ENCODE results near the gene PCDHGB6.
"Not testable (repeated sequence)": the region's sequence is repeated elsewhere in the genome, so short reads cannot be mapped to it uniquely, and the experiment has no call there.

PCDHGB6 gene

GRCh38 chr5:141394401-141395187, 13.2 kb upstream of the PCDHGB6 start:
- peaks cover 86% of the 10 kb centered on the region for H3K9me3 ChIP-seq (ENCODE audit: insufficient read depth, low read depth, low read length)
- H3K27me3 ChIP-seq (ENCODE audit: insufficient read depth, low read length); H3K27ac ChIP-seq (ENCODE audit: low read length); H3K9ac ChIP-seq (ENCODE audit: low read depth, low read length); H3K4me1 ChIP-seq (ENCODE audit: insufficient read depth, low read length); H3K36me3 ChIP-seq (ENCODE audit: insufficient read depth, low read depth, low read length); H3K4me3 ChIP-seq (ENCODE audit: low read length): not testable (repeated sequence)

GRCh38 chr5:141397756-141398551, 9.9 kb upstream of the PCDHGB6 start, which contains the start of gene PCDHGB5:
TSS of gene PCDHGB5 (plus strand) at chr5:141397947. CDS start at chr5:141398128, 181 bp downstream.
- not testable (repeated sequence) for H3K27ac ChIP-seq (ENCODE audit: low read length); H3K4me1 ChIP-seq (ENCODE audit: insufficient read depth, low read length); H3K4me3 ChIP-seq (ENCODE audit: low read length); H3K27me3 ChIP-seq (ENCODE audit: insufficient read depth, low read length); H3K36me3 ChIP-seq (ENCODE audit: insufficient read depth, low read depth, low read length); H3K9ac ChIP-seq (ENCODE audit: low read depth, low read length)
- peaks cover 79% of the 10 kb centered on the region for H3K9me3 ChIP-seq (ENCODE audit: insufficient read depth, low read depth, low read length)

GRCh38 chr5:141398608-141399007, 9.2 kb upstream of the PCDHGB6 start:
- Histone ChIP-seq H3K27ac (ENCODE audit: low read length) (no peak overlapping the region), H3K9me3 (ENCODE audit: insufficient read depth, low read depth, low read length) (peaks cover 74% of the 10 kb centered on the region), H3K9ac (ENCODE audit: low read depth, low read length) (no peak overlapping the region), H3K4me3 (ENCODE audit: low read length) (no peak overlapping the region), H3K36me3 (ENCODE audit: insufficient read depth, low read depth, low read length) (no peaks in the 10 kb centered on the region), H3K4me1 (ENCODE audit: insufficient read depth, low read length) (no peaks in the 10 kb centered on the region), H3K27me3 (ENCODE audit: insufficient read depth, low read length) (no peaks in the 10 kb centered on the region)

- no peaks in the 10 kb centered on the region for H3K36me3 ChIP-seq (ENCODE audit: insufficient read depth, low read depth, low read length)
- no peak overlapping the region for H3K27ac ChIP-seq (ENCODE audit: low read length)
- H3K9ac ChIP-seq (ENCODE audit: low read depth, low read length) = no peak overlapping the region
- H3K27me3 ChIP-seq (ENCODE audit: insufficient read depth, low read length) = no peaks in the 10 kb centered on the region
- H3K4me3 ChIP-seq (ENCODE audit: low read length) = no peak overlapping the region
- no peaks in the 10 kb centered on the region for H3K4me1 ChIP-seq (ENCODE audit: insufficient read depth, low read length)
- H3K9me3 ChIP-seq (ENCODE audit: insufficient read depth, low read depth, low read length) = peaks cover 65% of the 10 kb centered on the region
Observed at GRCh38 chr5:141399555-141400258, 8.1 kb upstream of the PCDHGB6 start.

GRCh38 chr5:141402553-141403243, 5.1 kb upstream of the PCDHGB6 start, which contains the start of gene PCDHGA9:
TSS of gene PCDHGA9 (plus strand) at chr5:141402778. CDS start at chr5:141402953, 175 bp downstream.
- H3K27ac ChIP-seq (ENCODE audit: low read length) = no peak within 1 kb of the TSS
- H3K9ac ChIP-seq (ENCODE audit: low read depth, low read length) = no peak within 1 kb of the TSS
- H3K36me3 ChIP-seq (ENCODE audit: insufficient read depth, low read depth, low read length) = no peaks in the 10 kb centered on the region
- H3K4me1 ChIP-seq (ENCODE audit: insufficient read depth, low read length) = no peaks in the 10 kb centered on the region
- no peaks in the 10 kb centered on the region for H3K27me3 ChIP-seq (ENCODE audit: insufficient read depth, low read length)
- H3K4me3 ChIP-seq (ENCODE audit: low read length) = no peak within 1 kb of the TSS
- H3K9me3 ChIP-seq (ENCODE audit: insufficient read depth, low read depth, low read length) = peaks cover 38% of the 10 kb centered on the region

GRCh38 chr5:141403387-141403786, 4.4 kb upstream of the PCDHGB6 start:
- Histone ChIP-seq H3K4me1 (ENCODE audit: insufficient read depth, low read length) (no peaks in the 10 kb centered on the region), H3K9ac (ENCODE audit: low read depth, low read length) (no peak overlapping the region), H3K4me3 (ENCODE audit: low read length) (no peak overlapping the region), H3K27me3 (ENCODE audit: insufficient read depth, low read length) (peaks cover under 1% of the 10 kb centered on the region; the same call in 1 of the 2 replicates), H3K27ac (ENCODE audit: low read length) (no peak overlapping the region), H3K36me3 (ENCODE audit: insufficient read depth, low read depth, low read length) (no peaks in the 10 kb centered on the region), H3K9me3 (ENCODE audit: insufficient read depth, low read depth, low read length) (peaks cover 37% of the 10 kb centered on the region)

- Histone ChIP-seq H3K9me3 (ENCODE audit: insufficient read depth, low read depth, low read length) (peaks cover 27% of the 10 kb centered on the region), H3K27me3 (ENCODE audit: insufficient read depth, low read length) (peaks cover 12% of the 10 kb centered on the region), H3K36me3 (ENCODE audit: insufficient read depth, low read depth, low read length) (no peaks in the 10 kb centered on the region), H3K9ac (ENCODE audit: low read depth, low read length) (no peak overlapping the region), H3K27ac (ENCODE audit: low read length) (no peak overlapping the region), H3K4me3 (ENCODE audit: low read length) (no peak overlapping the region), H3K4me1 (ENCODE audit: insufficient read depth, low read length) (no peaks in the 10 kb centered on the region)
Observed at GRCh38 chr5:141409598-141410306, 1.9 kb downstream of the PCDHGB6 start.

- Histone ChIP-seq H3K4me1 (ENCODE audit: insufficient read depth, low read length) (no peaks in the 10 kb centered on the region), H3K27me3 (ENCODE audit: insufficient read depth, low read length) (peaks cover 12% of the 10 kb centered on the region), H3K9ac (ENCODE audit: low read depth, low read length) (no peak overlapping the region), H3K9me3 (ENCODE audit: insufficient read depth, low read depth, low read length) (peaks cover 27% of the 10 kb centered on the region), H3K4me3 (ENCODE audit: low read length) (no peak overlapping the region), H3K36me3 (ENCODE audit: insufficient read depth, low read depth, low read length) (no peaks in the 10 kb centered on the region), H3K27ac (ENCODE audit: low read length) (no peak overlapping the region)
Observed at GRCh38 chr5:141411575-141411974, 3.8 kb downstream of the PCDHGB6 start.

- Histone ChIP-seq H3K4me1 (ENCODE audit: insufficient read depth, low read length) (no peaks in the 10 kb centered on the region), H3K9me3 (ENCODE audit: insufficient read depth, low read depth, low read length) (peaks cover 27% of the 10 kb centered on the region), H3K4me3 (ENCODE audit: low read length) (peak within 1 kb of the TSS; percentile 78; the same call in 1 of the 2 replicates), H3K27ac (ENCODE audit: low read length) (no peak within 1 kb of the TSS), H3K9ac (ENCODE audit: low read depth, low read length) (peak within 1 kb of the TSS; percentile 77; the same call in 1 of the 2 replicates), H3K27me3 (ENCODE audit: insufficient read depth, low read length) (peaks cover 13% of the 10 kb centered on the region), H3K36me3 (ENCODE audit: insufficient read depth, low read depth, low read length) (no peaks in the 10 kb centered on the region)
Observed at GRCh38 chr5:141412854-141413539, 5.2 kb downstream of the PCDHGB6 start, which contains the start of gene PCDHGA10. TSS of gene PCDHGA10 (plus strand) at chr5:141412987. CDS start at chr5:141413176, 189 bp downstream.

GRCh38 chr5:141413540-141414069, 5.8 kb downstream of the PCDHGB6 start:
- H3K27me3 ChIP-seq (ENCODE audit: insufficient read depth, low read length) = peaks cover 17% of the 10 kb centered on the region
- no peaks in the 10 kb centered on the region for H3K4me1 ChIP-seq (ENCODE audit: insufficient read depth, low read length)
- H3K9ac ChIP-seq (ENCODE audit: low read depth, low read length) = peak overlapping the region; percentile 77; the same call in 1 of the 2 replicates
- no peak overlapping the region for H3K27ac ChIP-seq (ENCODE audit: low read length)
- peaks cover 31% of the 10 kb centered on the region for H3K9me3 ChIP-seq (ENCODE audit: insufficient read depth, low read depth, low read length)
- H3K36me3 ChIP-seq (ENCODE audit: insufficient read depth, low read depth, low read length) = no peaks in the 10 kb centered on the region
- peak overlapping the region; percentile 78; the same call in 1 of the 2 replicates for H3K4me3 ChIP-seq (ENCODE audit: low read length)
